H1 (cell line): Measurements from ENCODE around the gene TEAD1. TPM values are rescaled to one million over a fixed set of nuclear protein-coding genes. Genes with fewer than 3 reads are reported as not detected.
A peak's percentile ranks its signal among the peaks of the same experiment; 100 is the strongest.

Experiments
- CTCF ChIA-PET: fragments of 300-600 bp; sonication (Branson Sonifier 250); formaldehyde crosslinking; loops from one replicate; lab custom pipeline; 2021; ENCODE audit not compliant: partially characterized antibody; lab: Charles Lee
- POLR2A ChIA-PET: fragments of 300-600 bp; sonication (Branson Sonifier 250); formaldehyde crosslinking; loops from one replicate; lab custom pipeline; 2021; ENCODE audit warnings: inconsistent platforms; ENCODE audit not compliant: partially characterized antibody; lab: Charles Lee
- DNase-seq, 2 experiments: peaks; one replicate each; pipeline versions ENCODE4 v3.0.0 to v3.0.0-alpha.2; 2010 to 2022; ENCODE audit warnings: low spot score in 2 of 2, low read depth in 1 of 2, mixed read lengths in 1 of 2
- FAIRE-seq: peaks from 2 replicates; lab custom pipeline; 2011; peaks lifted over from hg19 to GRCh38; lab: Jason Lieb, UNC
- H2AFZ ChIP-seq: 2 replicates; pipeline ENCODE4 v1.8.1; 2012; ENCODE audit warnings: low read length, inconsistent platforms
- H2AK5ac ChIP-seq: 2 replicates; pipeline ENCODE4 v1.6.1; 2013; ENCODE audit warnings: low read depth, low read length
- H2BK120ac ChIP-seq: replicated peaks from 2 replicates; pipeline ENCODE3; 2013; ENCODE audit warnings: low read depth, low read length, inconsistent platforms
- H2BK12ac ChIP-seq: 2 replicates; pipeline ENCODE4 v1.6.1; 2013; ENCODE audit warnings: low read depth, low read length
- H2BK15ac ChIP-seq: 2 replicates; pipeline ENCODE4 v1.6.1; 2013; ENCODE audit warnings: low read length
- H2BK20ac ChIP-seq: 2 replicates; pipeline ENCODE4 v1.6.1; 2013; ENCODE audit warnings: low read length
- H2BK5ac ChIP-seq: 2 replicates; pipeline ENCODE4 v1.6.1; 2013; ENCODE audit warnings: low read depth, low read length
- H3K14ac ChIP-seq: 2 replicates; pipeline ENCODE4 v1.6.1; 2013; ENCODE audit warnings: inconsistent platforms; ENCODE audit not compliant: insufficient read length
- H3K18ac ChIP-seq: 2 replicates; pipeline ENCODE4 v1.6.1; 2013; ENCODE audit warnings: low read length; ENCODE audit errors: extremely low read depth
- H3K23ac ChIP-seq: 2 replicates; pipeline ENCODE4 v1.6.1; 2013; ENCODE audit warnings: inconsistent platforms; ENCODE audit not compliant: insufficient read length
- H3K23me2 ChIP-seq: 2 replicates; pipeline ENCODE4 v1.6.1; 2013; ENCODE audit warnings: low read depth, low read length
- H3K27ac ChIP-seq: 2 replicates; pipeline ENCODE4 v1.6.1; 2011; ENCODE audit warnings: low read depth, low read length, inconsistent platforms
- H3K27me3 ChIP-seq, 4 experiments: replicated peaks in 1 of 4; 1 replicate in 1 of 4; 2 replicates in 3 of 4; pipeline versions ENCODE4 v1.6.1 to v1.8.1; 2011 to 2013; ENCODE audit warnings: low read length in 3 of 4, mild to moderate bottlenecking in 3 of 4, inconsistent platforms in 2 of 4, mixed read lengths in 2 of 4, moderate library complexity in 1 of 4; ENCODE audit not compliant: control insufficient read depth in 3 of 4, insufficient read depth in 3 of 4; ENCODE audit errors: extremely low read depth in 1 of 4
- H3K36me3 ChIP-seq, 4 experiments: 2 replicates each; pipeline versions ENCODE4 v1.6.1 to v1.8.1; 2011 to 2013; ENCODE audit warnings: mild to moderate bottlenecking in 4 of 4, low read length in 3 of 4, moderate library complexity in 2 of 4, control low read depth in 1 of 4, inconsistent platforms in 1 of 4; ENCODE audit not compliant: insufficient read depth in 4 of 4, control insufficient read depth in 2 of 4
- H3K4ac ChIP-seq: replicated peaks from 2 replicates; pipeline ENCODE3; 2013; ENCODE audit warnings: low read length, low read depth, mixed read lengths, inconsistent platforms; ENCODE audit not compliant: insufficient read length
- H3K4me1 ChIP-seq, 4 experiments: replicated peaks in 1 of 4; 1 replicate in 1 of 4; 2 replicates in 3 of 4; pipeline versions ENCODE4 v1.6.1 to v1.8.1; 2011 to 2013; ENCODE audit warnings: low read length in 3 of 4, inconsistent platforms in 2 of 4, mixed read lengths in 1 of 4; ENCODE audit not compliant: insufficient read depth in 4 of 4, control insufficient read depth in 3 of 4
- H3K4me2 ChIP-seq, 2 experiments: 2 replicates each; pipeline versions ENCODE4 v1.6.1 to v1.8.1; 2011 to 2013; ENCODE audit warnings: low read depth in 2 of 2, low read length in 2 of 2, control low read depth in 1 of 2, inconsistent platforms in 1 of 2, mild to moderate bottlenecking in 1 of 2; ENCODE audit not compliant: insufficient read depth in 1 of 2
- H3K4me3 ChIP-seq, 4 experiments: fragments of 200-600, 300-600 bp in 1 of 4; sonication (generic), shearing (Covaris generic), sonication (Bioruptor Twin) in 1 of 4; 2 replicates each; pipeline versions ENCODE4 v1.5.1 to v1.8.1; 2011 to 2016; ENCODE audit warnings: low read length in 4 of 4, low read depth in 3 of 4, control low read depth in 2 of 4, inconsistent platforms in 2 of 4, mild to moderate bottlenecking in 2 of 4, mixed read lengths in 1 of 4, moderate library complexity in 1 of 4; ENCODE audit not compliant: insufficient read depth in 2 of 4; ENCODE audit errors: extremely low read depth in 1 of 4
- H3K56ac ChIP-seq: replicated peaks from 2 replicates; pipeline ENCODE3; 2013; ENCODE audit warnings: low read depth, mild to moderate bottlenecking, mixed read lengths, low read length, inconsistent platforms; ENCODE audit not compliant: insufficient read length
- H3K79me1 ChIP-seq: 2 replicates; pipeline ENCODE4 v1.6.1; 2013; ENCODE audit warnings: low read depth, low read length, control low read depth
- H3K79me2 ChIP-seq, 2 experiments: 2 replicates each; pipeline versions ENCODE4 v1.6.1 to v1.8.1; 2012 to 2013; ENCODE audit warnings: low read length in 2 of 2, mild to moderate bottlenecking in 2 of 2, inconsistent platforms in 1 of 2; ENCODE audit not compliant: insufficient read depth in 2 of 2, control insufficient read depth in 1 of 2
- H3K9ac ChIP-seq, 4 experiments: replicated peaks in 1 of 4; 1 replicate in 1 of 4; 2 replicates in 3 of 4; pipeline versions ENCODE4 v1.6.1 to v1.8.1; 2011 to 2013; ENCODE audit warnings: low read depth in 3 of 4, low read length in 3 of 4, control low read depth in 2 of 4, mild to moderate bottlenecking in 2 of 4, moderate library complexity in 2 of 4, inconsistent platforms in 1 of 4; ENCODE audit errors: extremely low read depth in 1 of 4
- H3K9me3 ChIP-seq, 2 experiments: 2 replicates each; pipeline versions ENCODE4 v1.6.1 to v1.8.1; 2012 to 2013; ENCODE audit warnings: mild to moderate bottlenecking in 2 of 2, moderate library complexity in 2 of 2, control low read depth in 1 of 2, inconsistent platforms in 1 of 2, low read depth in 1 of 2, low read length in 1 of 2, mixed read lengths in 1 of 2; ENCODE audit not compliant: insufficient read depth in 2 of 2
- H4K20me1 ChIP-seq, 2 experiments: replicated peaks in 1 of 2; 2 replicates each; pipeline versions ENCODE3 to v1.8.1; 2011 to 2013; ENCODE audit warnings: inconsistent platforms in 2 of 2, low read length in 2 of 2, mild to moderate bottlenecking in 1 of 2; ENCODE audit not compliant: insufficient read depth in 2 of 2, control insufficient read depth in 1 of 2
- H4K5ac ChIP-seq: 2 replicates; pipeline ENCODE4 v1.6.1; 2013; ENCODE audit warnings: low read length, low read depth, mixed read lengths, inconsistent platforms; ENCODE audit not compliant: insufficient read length
- H4K8ac ChIP-seq: 2 replicates; pipeline ENCODE4 v1.8.0; 2013; ENCODE audit warnings: mild to moderate bottlenecking, moderate library complexity, low read length, inconsistent platforms; ENCODE audit not compliant: insufficient read depth; ENCODE audit errors: extremely low read depth
- H4K91ac ChIP-seq: replicated peaks from 2 replicates; pipeline ENCODE3; 2013; ENCODE audit warnings: low read length, mixed read lengths, inconsistent platforms; ENCODE audit not compliant: insufficient read length
- CHD2 ChIP-seq: IDR thresholded peaks from 2 replicates; pipeline ENCODE4 v1.6.1; 2012; ENCODE audit warnings: low read length, improper control_type of control experiment
- E2F6 ChIP-seq: IDR thresholded peaks from 2 replicates; pipeline ENCODE4 v1.6.1; 2012; ENCODE audit warnings: inconsistent platforms
- NANOG ChIP-seq: IDR thresholded peaks from 2 replicates; pipeline ENCODE4 v1.6.1; 2011; ENCODE audit warnings: low read length, low read depth, mild to moderate bottlenecking, inconsistent platforms; ENCODE audit not compliant: insufficient read depth, poor library complexity, severe bottlenecking
- RAD21 ChIP-seq, 2 experiments: IDR thresholded peaks in 1 of 2; conservative IDR thresholded peaks in 1 of 2; 2 replicates each; pipeline ENCODE4 v1.6.1; 2011; ENCODE audit warnings: low read depth in 2 of 2, low read length in 2 of 2, improper control_type of control experiment in 1 of 2, inconsistent platforms in 1 of 2, mild to moderate bottlenecking in 1 of 2, moderate library complexity in 1 of 2
- RBBP5 ChIP-seq: IDR thresholded peaks from 2 replicates; pipeline ENCODE4 v1.7.1; 2012; ENCODE audit warnings: low read depth, mild to moderate bottlenecking, inconsistent platforms, low read length, moderate library complexity, borderline replicate concordance
- SUZ12 ChIP-seq: fragments of 200-600 bp; sonication (generic); IDR thresholded peaks from 2 replicates; pipeline ENCODE4 v1.6.1; 2012; ENCODE audit warnings: mild to moderate bottlenecking, inconsistent platforms, low read length, moderate library complexity, mixed read lengths
- ZNF274 ChIP-seq: IDR thresholded peaks from 2 replicates; pipeline ENCODE4 v1.7.0; 2012; ENCODE audit warnings: low read length, borderline replicate concordance; ENCODE audit errors: extremely low read depth
- WGBS, 2 experiments: shearing (Covaris generic) in 1 of 2; methylation state at CpG; one replicate each; pipeline versions ENCODE4 v1.1.6 to v1.1.7; 2013 to 2015; ENCODE audit warnings: low lambda C conversion rate in 2 of 2, mixed read lengths in 2 of 2, inconsistent platforms in 1 of 2, low coverage in 1 of 2, missing lambda C conversion rate in 1 of 2; ENCODE audit not compliant: insufficient replicate concordance in 2 of 2, insufficient coverage in 1 of 2, insufficient read length in 1 of 2; ENCODE audit errors: extremely low coverage in 1 of 2, missing lambda C conversion rate in 1 of 2; 5-methylcytosine and 5-hydroxymethylcytosine counted together
- polyA plus RNA-seq, 7 experiments: library from polyadenylated mRNA; depleted of rRNA in 3 of 7; stranded (reverse) in 5 of 7; unstranded in 2 of 7; fragments of >200 nt in 5 of 7; fragments of 200-250 nt in 2 of 7; gene quantifications; 1 replicate in 5 of 7; 2 replicates in 1 of 7; 4 replicates in 1 of 7; pipeline versions ENCODE4 v1.2.1 to v1.2.3, GENCODE V29; 2011 to 2013; ENCODE audit warnings: missing spikeins in 2 of 7, mixed read lengths in 2 of 7
- total RNA-seq: library from RNA; stranded (reverse); fragmentation: NEBNext Ultra II Directional; extraction: Animal tissue kit (Norgen Biotek cat#: 25700); gene quantifications from 2 replicates; pipeline ENCODE4 v1.2.1, GENCODE V29; 2021
- TF ChIP-seq, protein P1 (sequence below), 3 experiments: IDR thresholded peaks; 1 replicate in 2 of 3; 2 replicates in 1 of 3; pipeline versions ENCODE4 v1.5.1 to v1.6.1; 2011; ENCODE audit warnings: low read length in 3 of 3, mild to moderate bottlenecking in 3 of 3, inconsistent platforms in 2 of 3, low read depth in 1 of 3, moderate library complexity in 1 of 3; ENCODE audit not compliant: insufficient read depth in 1 of 3; ENCODE audit errors: control extremely low read depth in 1 of 3

Gene TEAD1
- total and polyA plus RNA-seq, 2 of the 8 experiments (the other 6 are each of a cell fraction or from before 2014, with no cell fraction given) = 15.6 to 67.4 TPM

DNA sequence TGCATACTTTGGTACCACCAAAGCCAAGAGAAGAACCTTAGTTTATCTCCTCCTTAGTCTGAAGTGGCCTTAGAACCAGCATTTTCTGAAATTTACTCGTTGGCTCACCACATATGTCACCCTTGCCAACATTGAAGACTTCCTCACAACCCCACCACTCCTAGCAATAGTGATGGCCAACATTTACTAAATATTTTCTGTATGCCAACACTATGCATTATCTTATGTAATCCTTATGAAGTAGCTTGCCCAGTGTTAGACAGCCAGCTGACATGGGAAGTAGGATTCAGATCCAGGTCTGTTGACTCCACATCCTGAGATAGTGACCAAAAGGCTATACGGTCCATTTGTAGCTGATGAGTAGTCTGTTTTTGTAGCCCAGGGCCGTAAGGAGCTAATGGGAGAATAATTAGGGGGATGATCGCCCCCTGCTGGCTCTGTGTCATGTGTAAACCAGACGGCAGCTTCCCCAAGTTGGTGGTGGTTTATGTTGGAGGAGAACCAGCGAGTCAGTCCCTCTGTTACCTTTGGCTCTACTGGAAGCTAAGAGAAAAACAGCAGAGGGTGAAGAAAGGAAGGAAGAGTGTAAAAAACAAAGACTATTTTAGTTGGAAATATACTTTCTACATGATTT lies 214.4 kb downstream of the TEAD1 start:
- Histone ChIP-seq H4K5ac (no peak overlapping the region), H3K36me3 (peaks cover 2 to 8% (median 8%) of the 10 kb centered on the region in 4 experiments; a peak in 5 of 8 replicates), H3K9me3 (no peaks in the 10 kb centered on the region), H3K4me3 (no peak overlapping the region), H3K27ac (no peak overlapping the region), H3K4me2 (no peak overlapping the region), H4K91ac (no peak overlapping the region), H3K14ac (no peak overlapping the region), H3K9ac (no peak overlapping the region), H4K20me1 (peaks cover 0 to under 1% of the 10 kb centered on the region in 2 experiments), H3K56ac (no peak overlapping the region), H2BK20ac (no peak overlapping the region), H3K79me1 (peaks cover 3% of the 10 kb centered on the region; the same call in 1 of the 2 replicates), H3K23ac (no peak overlapping the region), H2AFZ (no peak overlapping the region), H3K27me3 (no peaks in the 10 kb centered on the region), H4K8ac (no peak overlapping the region), H2BK12ac (no peak overlapping the region; the same call in 1 of the 2 replicates), H2BK15ac (no peak overlapping the region), H3K23me2 (no peaks in the 10 kb centered on the region), H2BK5ac (no peak overlapping the region; the same call in 1 of the 2 replicates), H2BK120ac (no peak overlapping the region), H3K4ac (no peak overlapping the region), H3K18ac (no peak overlapping the region), H2AK5ac (no peak overlapping the region), H3K4me1 (peaks cover 0 to 7% (median 3%) of the 10 kb centered on the region in 4 experiments; a peak in 3 of 7 replicates), H3K79me2 (no peaks in the 10 kb centered on the region)
- ChIA-PET POLR2A (interaction anchor here (0.7 to 1.3 kb wide), 6 partner anchors 14 to 477 kb away, joined by 3 to 4 read pairs (median 4); no protein-coding TSS in a partner anchor), CTCF (interaction anchor here (0.5 to 8.3 kb wide), 51 partner anchors 8 to 600 kb away, joined by 3 to 88 read pairs (median 4); partner anchors contain the start of gene TEAD1)
- 59% methylated on average over 6 of the region's 6 CpGs; no CpG with 5 or more reads in 1 of the 2 experiments for WGBS, 2 experiments
- peak; percentile 66 for FAIRE-seq
- peak; percentile 65 to 89 for DNase-seq
- TF ChIP-seq RBBP5 (no peak), CHD2 (no peak), ZNF274 (no peak), E2F6 (no peak), NANOG (no peak), SUZ12 (no peak), RAD21 (IDR thresholded peaks at IDR 0.05 in 1 of 2, conservative IDR thresholded peaks at IDR 0.05 in 1 of 2; ENCODE audit: low read depth in 2 of 2, low read length in 2 of 2) (peak; percentile 87 to 92)
- TF ChIP-seq, protein P1, sequence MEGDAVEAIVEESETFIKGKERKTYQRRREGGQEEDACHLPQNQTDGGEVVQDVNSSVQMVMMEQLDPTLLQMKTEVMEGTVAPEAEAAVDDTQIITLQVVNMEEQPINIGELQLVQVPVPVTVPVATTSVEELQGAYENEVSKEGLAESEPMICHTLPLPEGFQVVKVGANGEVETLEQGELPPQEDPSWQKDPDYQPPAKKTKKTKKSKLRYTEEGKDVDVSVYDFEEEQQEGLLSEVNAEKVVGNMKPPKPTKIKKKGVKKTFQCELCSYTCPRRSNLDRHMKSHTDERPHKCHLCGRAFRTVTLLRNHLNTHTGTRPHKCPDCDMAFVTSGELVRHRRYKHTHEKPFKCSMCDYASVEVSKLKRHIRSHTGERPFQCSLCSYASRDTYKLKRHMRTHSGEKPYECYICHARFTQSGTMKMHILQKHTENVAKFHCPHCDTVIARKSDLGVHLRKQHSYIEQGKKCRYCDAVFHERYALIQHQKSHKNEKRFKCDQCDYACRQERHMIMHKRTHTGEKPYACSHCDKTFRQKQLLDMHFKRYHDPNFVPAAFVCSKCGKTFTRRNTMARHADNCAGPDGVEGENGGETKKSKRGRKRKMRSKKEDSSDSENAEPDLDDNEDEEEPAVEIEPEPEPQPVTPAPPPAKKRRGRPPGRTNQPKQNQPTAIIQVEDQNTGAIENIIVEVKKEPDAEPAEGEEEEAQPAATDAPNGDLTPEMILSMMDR (IDR thresholded peaks at IDR 0.05; ENCODE audit: control extremely low read depth in 1 of 3, insufficient read depth in 1 of 3, low read depth in 1 of 3, low read length in 3 of 3) = peak; percentile 68 to 81 (median 72)
